Large intestine (tissue), 3 donors: Measurements from ENCODE around the gene ZNF485. TPM values are rescaled to one million over a fixed set of nuclear protein-coding genes. Genes with fewer than 3 reads are reported as not detected.

Source experiments
- DNase-seq, 2 donors: peaks; one replicate each; pipeline versions ENCODE4 v3.0.0 to v3.0.0-alpha.2; 2013
- H3K27ac ChIP-seq: one replicate; pipeline ENCODE4 v1.5.1; 2013; ENCODE audit warnings: low read length
- H3K27me3 ChIP-seq: 2 replicates; pipeline ENCODE4 v1.6.1; 2013; ENCODE audit warnings: low read length; ENCODE audit not compliant: control insufficient read depth, insufficient read depth
- H3K36me3 ChIP-seq: 2 replicates; pipeline ENCODE4 v1.6.1; 2013; ENCODE audit warnings: low read length; ENCODE audit not compliant: control insufficient read depth, insufficient read depth
- H3K4me1 ChIP-seq: one replicate; pipeline ENCODE4 v1.6.1; 2013; ENCODE audit warnings: low read length; ENCODE audit not compliant: control insufficient read depth, insufficient read depth
- H3K4me3 ChIP-seq: one replicate; pipeline ENCODE4 v1.5.1; 2013; ENCODE audit warnings: low read length
- H3K9me3 ChIP-seq: one replicate; pipeline ENCODE4 v1.6.1; 2013; ENCODE audit warnings: mild to moderate bottlenecking, low read depth, low read length, moderate library complexity; ENCODE audit not compliant: control insufficient read depth
- WGBS: methylation state at CpG from one replicate; pipeline ENCODE4 v1.1.5; 2013; ENCODE audit warnings: low lambda C conversion rate; ENCODE audit not compliant: insufficient coverage; 5-methylcytosine and 5-hydroxymethylcytosine counted together
- polyA plus RNA-seq: library from polyadenylated mRNA; unstranded; fragments of 120-200 nt; gene quantifications from one replicate; pipeline ENCODE4 v1.2.1, GENCODE V29; 2013

Gene ZNF485
- polyA plus RNA-seq, 1 donor = 7.2 TPM

- H3K36me3 ChIP-seq = peaks cover 27% of the 10 kb centered on the region
- H3K9me3 ChIP-seq = peaks cover 19% of the 10 kb centered on the region
- H3K4me1 ChIP-seq = no peaks in the 10 kb centered on the region
- no peak overlapping the region for H3K4me3 ChIP-seq
- no peak for DNase-seq
- H3K27me3 ChIP-seq = no peaks in the 10 kb centered on the region
- no peak overlapping the region for H3K27ac ChIP-seq
Observed at GRCh38 chr10:43640603-43641002, 34.4 kb downstream of the ZNF485 start.

GRCh38 chr10:43644252-43644651 is 38.0 kb downstream of the ZNF485 start:
- Histone ChIP-seq H3K36me3 (peaks cover 34% of the 10 kb centered on the region), H3K4me1 (no peaks in the 10 kb centered on the region), H3K27ac (no peak overlapping the region), H3K4me3 (no peak overlapping the region), H3K9me3 (peaks cover 29% of the 10 kb centered on the region), H3K27me3 (no peaks in the 10 kb centered on the region)
- no peak for DNase-seq
- WGBS = no CpG with 5 or more reads among the region's 8 CpGs

- peaks cover 34% of the 10 kb centered on the region for H3K36me3 ChIP-seq
- no peak overlapping the region for H3K27ac ChIP-seq
- WGBS = no CpG with 5 or more reads among the region's 4 CpGs
Observed at GRCh38 chr10:43645866-43646265, 39.6 kb downstream of the ZNF485 start.

GRCh38 chr10:43647576-43647975 is 41.3 kb downstream of the ZNF485 start:
- H3K27me3 ChIP-seq = no peaks in the 10 kb centered on the region
- H3K27ac ChIP-seq = no peak overlapping the region
- 80% methylated on average over 2 of the region's 6 CpGs for WGBS
- no peaks in the 10 kb centered on the region for H3K4me1 ChIP-seq
- DNase-seq = no peak
- H3K36me3 ChIP-seq = peaks cover 34% of the 10 kb centered on the region
- H3K4me3 ChIP-seq = peak overlapping the region; percentile 63
- H3K9me3 ChIP-seq = peaks cover 25% of the 10 kb centered on the region

More at GRCh38 chr10:43645866-43646265, 39.6 kb downstream of the ZNF485 start:
- H3K4me3 ChIP-seq = no peak overlapping the region
- H3K9me3 ChIP-seq = peaks cover 29% of the 10 kb centered on the region
- no peaks in the 10 kb centered on the region for H3K4me1 ChIP-seq
- no peaks in the 10 kb centered on the region for H3K27me3 ChIP-seq
- DNase-seq = no peak

- no peaks in the 10 kb centered on the region for H3K4me1 ChIP-seq
- no peaks in the 10 kb centered on the region for H3K27me3 ChIP-seq
- H3K4me3 ChIP-seq = peak overlapping the region; percentile 63
- no peak for DNase-seq
- no peak overlapping the region for H3K27ac ChIP-seq
- H3K36me3 ChIP-seq = peaks cover 32% of the 10 kb centered on the region
- H3K9me3 ChIP-seq = peaks cover 25% of the 10 kb centered on the region
- no CpG with 5 or more reads among the region's 9 CpGs for WGBS
Observed at GRCh38 chr10:43648095-43648397, 41.8 kb downstream of the ZNF485 start.

GRCh38 chr10:43648398-43649184 is 42.4 kb downstream of the ZNF485 start, which contains the start of gene ZNF32:
TSS of gene ZNF32 (minus strand) at chr10:43648881. CDS start at chr10:43646133, 2,748 bp downstream.
- WGBS = no CpG with 5 or more reads among the region's 90 CpGs

GRCh38 chr10:43649185-43649523 is 42.9 kb downstream of the ZNF485 start:
- H3K27me3 ChIP-seq = no peaks in the 10 kb centered on the region
- H3K9me3 ChIP-seq = peaks cover 17% of the 10 kb centered on the region
- DNase-seq = no peak
- H3K4me3 ChIP-seq = peak overlapping the region; percentile 63
- H3K4me1 ChIP-seq = no peaks in the 10 kb centered on the region
- peak overlapping the region; percentile 20 for H3K27ac ChIP-seq
- whole genome bisulfite sequencing = 10% methylated on average over 2 of the region's 14 CpGs
- H3K36me3 ChIP-seq = peaks cover 21% of the 10 kb centered on the region

More at GRCh38 chr10:43648398-43649184, 42.4 kb downstream of the ZNF485 start, which contains the start of gene ZNF32:
- H3K4me3 ChIP-seq = peak within 1 kb of the TSS; percentile 63
- peak; percentile 84 to 92 for DNase-seq
- peaks cover 23% of the 10 kb centered on the region for H3K9me3 ChIP-seq
- peak within 1 kb of the TSS; percentile 20 for H3K27ac ChIP-seq
- H3K36me3 ChIP-seq = peaks cover 27% of the 10 kb centered on the region
- no peaks in the 10 kb centered on the region for H3K4me1 ChIP-seq
- H3K27me3 ChIP-seq = no peaks in the 10 kb centered on the region

- no peak overlapping the region for H3K27ac ChIP-seq
- no peak overlapping the region for H3K4me3 ChIP-seq
- H3K9me3 ChIP-seq = no peaks in the 10 kb centered on the region
- no peaks in the 10 kb centered on the region for H3K36me3 ChIP-seq
- no peaks in the 10 kb centered on the region for H3K27me3 ChIP-seq
- DNase-seq = no peak
- WGBS = no CpG with 5 or more reads among the region's 2 CpGs
- H3K4me1 ChIP-seq = no peaks in the 10 kb centered on the region
Observed at GRCh38 chr10:43653746-43654145, 47.5 kb downstream of the ZNF485 start.

- Histone ChIP-seq H3K27me3 (peaks cover 3% of the 10 kb centered on the region), H3K9me3 (no peaks in the 10 kb centered on the region), H3K36me3 (no peaks in the 10 kb centered on the region), H3K4me3 (no peak overlapping the region), H3K27ac (no peak overlapping the region), H3K4me1 (no peaks in the 10 kb centered on the region)
- DNase-seq = no peak
- WGBS = no CpG with 5 or more reads among the region's 8 CpGs
Observed at GRCh38 chr10:43655311-43655710, 49.1 kb downstream of the ZNF485 start.

GRCh38 chr10:43658227-43658626 is 52.0 kb downstream of the ZNF485 start:
- Histone ChIP-seq H3K27me3 (peaks cover 3% of the 10 kb centered on the region), H3K27ac (no peak overlapping the region), H3K4me3 (no peak overlapping the region), H3K9me3 (no peaks in the 10 kb centered on the region), H3K36me3 (no peaks in the 10 kb centered on the region), H3K4me1 (no peaks in the 10 kb centered on the region)
- no peak for DNase-seq
- no CpG with 5 or more reads among the region's 8 CpGs for WGBS

GRCh38 chr10:43665054-43665453 is 58.8 kb downstream of the ZNF485 start:
- H3K4me1 ChIP-seq = peaks cover 3% of the 10 kb centered on the region
- H3K9me3 ChIP-seq = peaks cover 5% of the 10 kb centered on the region
- H3K4me3 ChIP-seq = no peak overlapping the region
- H3K27ac ChIP-seq = no peak overlapping the region
- H3K27me3 ChIP-seq = peaks cover 43% of the 10 kb centered on the region
- no peak for DNase-seq
- 36% methylated on average over 2 of the region's 3 CpGs for WGBS
- H3K36me3 ChIP-seq = no peaks in the 10 kb centered on the region
